ENCODE results near the gene VPS26A. TPM values are rescaled to one million over a fixed set of nuclear protein-coding genes. Genes with fewer than 3 reads are reported as not detected.

Gene VPS26A
- total and polyA plus RNA-seq, 2 donors from 2014 or later: 38.9 to 52.5 TPM

DNA sequence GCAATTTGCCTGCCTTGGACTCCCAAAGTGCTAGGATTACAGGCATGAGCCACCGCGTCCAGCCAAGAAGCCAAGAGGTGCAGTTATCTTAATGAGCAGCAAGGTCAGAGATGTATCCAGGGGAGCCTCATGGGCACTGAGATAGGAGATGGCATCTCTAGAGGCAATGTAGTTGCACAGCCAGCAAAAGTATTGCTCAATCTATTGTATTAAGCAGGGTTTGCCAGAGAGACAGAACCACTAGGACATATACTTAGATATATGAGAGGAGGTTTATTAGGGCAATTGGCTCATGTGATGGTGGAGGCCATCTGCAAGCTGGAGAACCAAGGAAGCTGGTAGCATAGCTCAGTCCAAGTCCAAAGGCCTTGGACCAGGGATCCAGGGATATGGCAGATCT is 16.3 kb upstream of the VPS26A start:
- Histone ChIP-seq H3K9me3 (ENCODE audit: control insufficient read depth in 2 of 3, insufficient read depth in 1 of 3, low read length in 3 of 3) (no peaks in the 10 kb centered on the region), H3K36me3 (ENCODE audit: control insufficient read depth in 2 of 3, insufficient read depth in 3 of 3, low read length in 3 of 3) (no peaks in the 10 kb centered on the region), H3K4me1 (ENCODE audit: control insufficient read depth in 2 of 3, insufficient read depth in 2 of 3, low read depth in 1 of 3, low read length in 3 of 3) (no peaks in the 10 kb centered on the region), H3K27ac (ENCODE audit: low read depth in 2 of 2, low read length in 2 of 2) (no peak overlapping the region), H3K9ac (ENCODE audit: low read length in 3 of 3) (no peak overlapping the region), H3K27me3 (ENCODE audit: control insufficient read depth, insufficient read depth, low read length) (no peaks in the 10 kb centered on the region), H3K4me3 (ENCODE audit: low read length in 3 of 3) (no peak overlapping the region)
- intact Hi-C loops (cut with DNase I): no loop called here
- FAIRE-seq (no peak), DNase-seq (no peak)
- TF ChIP-seq, protein P1, sequence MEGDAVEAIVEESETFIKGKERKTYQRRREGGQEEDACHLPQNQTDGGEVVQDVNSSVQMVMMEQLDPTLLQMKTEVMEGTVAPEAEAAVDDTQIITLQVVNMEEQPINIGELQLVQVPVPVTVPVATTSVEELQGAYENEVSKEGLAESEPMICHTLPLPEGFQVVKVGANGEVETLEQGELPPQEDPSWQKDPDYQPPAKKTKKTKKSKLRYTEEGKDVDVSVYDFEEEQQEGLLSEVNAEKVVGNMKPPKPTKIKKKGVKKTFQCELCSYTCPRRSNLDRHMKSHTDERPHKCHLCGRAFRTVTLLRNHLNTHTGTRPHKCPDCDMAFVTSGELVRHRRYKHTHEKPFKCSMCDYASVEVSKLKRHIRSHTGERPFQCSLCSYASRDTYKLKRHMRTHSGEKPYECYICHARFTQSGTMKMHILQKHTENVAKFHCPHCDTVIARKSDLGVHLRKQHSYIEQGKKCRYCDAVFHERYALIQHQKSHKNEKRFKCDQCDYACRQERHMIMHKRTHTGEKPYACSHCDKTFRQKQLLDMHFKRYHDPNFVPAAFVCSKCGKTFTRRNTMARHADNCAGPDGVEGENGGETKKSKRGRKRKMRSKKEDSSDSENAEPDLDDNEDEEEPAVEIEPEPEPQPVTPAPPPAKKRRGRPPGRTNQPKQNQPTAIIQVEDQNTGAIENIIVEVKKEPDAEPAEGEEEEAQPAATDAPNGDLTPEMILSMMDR (IDR thresholded peaks at IDR 0.05; ENCODE audit: borderline replicate concordance, extremely low read depth, insufficient read depth): no peak

DNA sequence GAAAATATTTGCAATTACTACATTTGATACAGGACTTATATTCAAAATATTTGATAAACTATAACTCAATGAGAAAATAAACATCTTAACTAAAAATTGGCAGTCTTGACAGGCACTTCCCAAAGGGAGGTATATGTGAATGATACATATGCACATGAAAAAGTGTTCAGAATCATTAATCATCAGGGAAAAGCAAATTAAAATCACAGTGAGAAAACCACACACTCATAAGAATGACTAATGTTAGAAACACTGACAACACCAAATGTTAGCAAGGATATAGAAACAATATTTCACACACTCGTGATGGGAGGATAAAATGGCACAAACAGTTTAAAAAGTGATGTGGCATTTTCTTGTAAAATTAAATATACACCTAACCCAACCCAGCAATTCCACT is 4.1 kb upstream of the VPS26A start:
- Histone ChIP-seq H3K27me3 (ENCODE audit: control insufficient read depth, insufficient read depth, low read length) (no peaks in the 10 kb centered on the region), H3K36me3 (ENCODE audit: control insufficient read depth in 2 of 3, insufficient read depth in 3 of 3, low read length in 3 of 3) (no peaks in the 10 kb centered on the region), H3K27ac (ENCODE audit: low read depth in 2 of 2, low read length in 2 of 2) (no peak overlapping the region), H3K4me1 (ENCODE audit: control insufficient read depth in 2 of 3, insufficient read depth in 2 of 3, low read depth in 1 of 3, low read length in 3 of 3) (peaks cover 0 to 5% (median 0%) of the 10 kb centered on the region in 3 donors), H3K9ac (ENCODE audit: low read length in 3 of 3) (no peak overlapping the region), H3K4me3 (ENCODE audit: low read length in 3 of 3) (no peak overlapping the region), H3K9me3 (ENCODE audit: control insufficient read depth in 2 of 3, insufficient read depth in 1 of 3, low read length in 3 of 3) (no peaks in the 10 kb centered on the region)
- intact Hi-C loops (cut with DNase I): no loop called here
- no peak for DNase-seq
- no peak for FAIRE-seq
- TF ChIP-seq, protein P1 (IDR thresholded peaks at IDR 0.05; ENCODE audit: borderline replicate concordance, extremely low read depth, insufficient read depth): no peak

DNA sequence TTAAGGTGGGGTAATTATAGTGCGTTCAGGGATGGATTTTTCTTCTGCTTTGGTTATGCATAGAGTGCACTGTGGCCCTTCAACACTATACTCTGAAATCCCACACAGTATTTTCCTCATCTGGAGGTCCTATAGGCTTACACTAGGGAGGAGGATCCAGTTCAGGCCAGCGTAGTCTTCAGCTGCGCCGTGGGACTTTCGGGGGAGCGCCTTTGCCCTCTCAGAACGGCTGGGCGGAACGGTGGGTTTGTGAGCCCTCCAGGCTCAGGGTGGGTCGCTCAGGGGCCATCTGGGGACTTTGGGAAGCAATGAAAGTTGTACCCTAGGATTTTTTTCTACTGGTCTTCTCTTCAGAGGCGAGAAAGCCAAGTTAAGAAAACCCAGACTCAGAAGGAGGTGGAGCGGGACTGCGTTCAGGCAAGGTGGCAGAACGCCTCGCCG is 652 bp upstream of the VPS26A start:
- DNase-seq (peak in 1 of 5 donors; percentile 92), FAIRE-seq (no peak)
- Histone ChIP-seq H3K4me1 (ENCODE audit: control insufficient read depth in 2 of 3, insufficient read depth in 2 of 3, low read depth in 1 of 3, low read length in 3 of 3) (peaks cover 0 to 5% (median 2%) of the 10 kb centered on the region in 3 donors), H3K4me3 (ENCODE audit: low read length in 3 of 3) (peak overlapping the region; percentile 90 to 95 (median 95)), H3K9me3 (ENCODE audit: control insufficient read depth in 2 of 3, insufficient read depth in 1 of 3, low read length in 3 of 3) (no peaks in the 10 kb centered on the region), H3K27me3 (ENCODE audit: control insufficient read depth, insufficient read depth, low read length) (no peaks in the 10 kb centered on the region), H3K9ac (ENCODE audit: low read length in 3 of 3) (peak overlapping the region; percentile 89 to 98 (median 96)), H3K36me3 (ENCODE audit: control insufficient read depth in 2 of 3, insufficient read depth in 3 of 3, low read length in 3 of 3) (no peaks in the 10 kb centered on the region), H3K27ac (ENCODE audit: low read depth in 2 of 2, low read length in 2 of 2) (peak overlapping the region; percentile 98 to 99)
- intact Hi-C loops (cut with DNase I): no loop called here
- TF ChIP-seq, protein P1 (IDR thresholded peaks at IDR 0.05; ENCODE audit: borderline replicate concordance, extremely low read depth, insufficient read depth): no peak
